Measurements from ENCODE around the gene TMEM208.
A peak's percentile ranks its signal among the peaks of the same experiment; 100 is the strongest.

Gene TMEM208

GRCh38 chr16:67191995-67192681 is 34.8 kb upstream of the TMEM208 start, which contains the start of gene E2F4:
E2F4 (plus strand) TSS chr16:67192155; CDS start chr16:67192228, 73 bp downstream.
- peak; percentile 80 for DNase-seq

DNA sequence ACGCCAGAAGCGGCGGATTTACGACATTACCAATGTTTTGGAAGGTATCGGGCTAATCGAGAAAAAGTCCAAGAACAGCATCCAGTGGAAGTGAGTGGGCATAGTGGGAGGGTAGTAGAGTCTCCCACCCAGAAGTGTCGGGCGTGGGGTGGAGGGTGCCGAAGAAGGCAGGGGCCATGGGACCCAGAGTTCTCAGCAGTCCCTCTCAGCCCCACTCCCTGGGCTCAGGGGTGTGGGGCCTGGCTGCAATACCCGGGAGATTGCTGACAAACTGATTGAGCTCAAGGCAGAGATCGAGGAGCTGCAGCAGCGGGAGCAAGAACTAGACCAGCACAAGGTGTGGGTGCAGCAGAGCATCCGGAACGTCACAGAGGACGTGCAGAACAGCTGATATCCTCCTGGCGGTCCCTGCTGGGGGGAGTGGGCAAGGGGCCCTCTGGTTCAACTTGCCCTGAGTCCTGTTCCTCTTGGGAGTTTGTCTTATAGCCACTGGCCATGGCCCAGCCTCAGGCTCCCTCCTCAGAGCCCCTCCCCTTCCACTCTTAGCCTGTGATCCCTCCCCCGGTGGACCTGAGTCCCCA is 34.1 kb upstream of the TMEM208 start:
- no peak for DNase-seq

DNA sequence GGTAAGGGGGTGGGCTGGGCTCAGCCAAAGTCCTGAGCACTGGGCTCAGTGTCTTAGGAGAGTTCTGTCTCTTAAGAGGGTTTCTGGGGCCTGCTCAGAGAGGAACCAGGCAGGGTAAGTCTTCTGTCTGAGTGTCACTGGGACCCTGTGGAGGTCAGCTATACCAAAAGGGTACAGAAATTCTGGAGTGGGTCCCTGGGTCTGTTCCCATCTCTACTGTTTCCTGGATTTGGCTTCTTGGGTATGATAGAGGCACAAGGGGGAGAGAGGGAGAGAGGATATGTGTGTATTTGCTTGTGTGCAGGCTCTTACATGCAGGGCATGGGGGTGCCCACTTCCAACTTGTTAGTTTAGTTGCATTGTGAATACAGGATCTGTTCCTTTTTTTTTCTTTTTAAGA is 33.4 kb upstream of the TMEM208 start:
- DNase-seq, result no peak

DNA sequence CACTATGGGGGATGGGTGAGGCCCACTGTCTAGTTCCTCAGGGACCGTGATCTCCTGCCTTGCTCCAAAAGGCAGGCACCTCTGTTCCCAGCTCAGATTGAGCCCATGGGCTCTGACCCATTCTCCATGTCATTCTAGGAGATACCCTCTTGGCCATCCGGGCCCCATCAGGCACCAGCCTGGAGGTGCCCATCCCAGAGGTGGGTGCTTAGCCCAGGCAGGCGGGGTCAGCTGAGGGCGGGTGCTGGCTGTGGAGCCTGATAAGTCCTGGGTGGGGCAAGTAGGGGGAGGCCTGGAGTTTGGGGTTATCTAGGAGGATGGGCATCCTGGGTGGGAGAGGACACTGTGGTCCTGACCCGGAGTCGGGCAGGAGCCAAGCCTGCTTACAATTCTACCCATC is 32.7 kb upstream of the TMEM208 start:
- no peak for DNase-seq

DNA sequence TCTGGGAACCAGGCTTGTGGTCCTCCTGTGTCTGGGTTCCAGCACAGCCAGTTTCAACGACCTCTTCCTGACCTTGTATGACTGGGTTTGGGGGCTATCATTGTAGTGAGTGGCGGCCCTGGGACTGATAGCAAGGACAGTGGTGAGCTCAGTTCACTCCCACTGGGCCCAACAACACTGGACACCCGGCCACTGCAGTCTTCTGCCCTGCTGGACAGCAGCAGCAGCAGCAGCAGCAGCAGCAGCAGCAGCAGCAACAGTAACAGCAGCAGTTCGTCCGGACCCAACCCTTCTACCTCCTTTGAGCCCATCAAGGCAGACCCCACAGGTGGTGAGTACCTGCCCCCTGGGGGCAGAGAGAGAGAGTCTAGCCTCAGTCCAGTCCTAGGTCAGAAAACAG is 31.3 kb upstream of the TMEM208 start:
- DNase-seq, result no peak

DNA sequence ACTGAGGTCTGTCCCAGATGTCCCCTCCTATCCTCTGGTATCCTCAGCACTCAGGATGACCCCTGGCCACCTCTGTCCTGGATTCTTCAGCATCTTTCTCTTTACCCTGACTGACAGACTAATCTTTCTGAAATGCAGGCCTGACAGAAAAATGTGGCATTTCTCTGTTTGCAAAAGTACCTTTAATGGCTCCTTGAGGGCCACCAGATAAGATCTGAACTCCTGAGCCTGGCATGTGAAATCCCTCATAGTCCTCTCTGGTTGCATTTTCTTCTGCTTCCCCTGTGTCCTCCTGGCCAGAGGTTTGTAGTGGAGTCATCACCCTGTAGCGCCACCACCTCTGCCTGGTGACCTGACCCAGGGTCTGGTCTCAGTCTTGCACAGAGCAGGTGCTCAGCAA is 30.0 kb upstream of the TMEM208 start:
- no peak for DNase-seq

DNA sequence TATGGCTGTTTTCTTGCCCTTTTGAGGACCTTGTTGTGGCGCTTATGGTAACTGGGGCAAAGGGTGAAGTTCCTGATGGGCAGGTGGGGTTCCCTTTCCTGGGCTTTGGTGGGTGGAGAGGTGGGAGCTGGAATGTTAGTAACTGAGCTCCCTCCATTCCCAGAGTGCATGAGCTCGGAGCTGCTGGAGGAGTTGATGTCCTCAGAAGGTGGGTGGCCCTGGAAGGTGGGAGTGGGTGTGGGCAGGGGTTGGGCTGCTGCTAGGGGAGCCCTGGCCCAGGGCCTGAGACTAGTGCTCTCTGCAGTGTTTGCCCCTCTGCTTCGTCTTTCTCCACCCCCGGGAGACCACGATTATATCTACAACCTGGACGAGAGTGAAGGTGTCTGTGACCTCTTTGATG is 29.2 kb upstream of the TMEM208 start:
- no peak for DNase-seq

- DNase-seq, result no peak
Observed at GRCh38 chr16:67198238-67198734, 28.6 kb upstream of the TMEM208 start.

GRCh38 chr16:67199011-67199807 is 27.7 kb upstream of the TMEM208 start, which contains the start of gene ELMO3:
ELMO3 (plus strand) TSS chr16:67199131; CDS start chr16:67199327, 196 bp downstream.
- no peak for DNase-seq

GRCh38 chr16:67199808-67200198 is 27.1 kb upstream of the TMEM208 start:
- DNase-seq, result no peak

DNA sequence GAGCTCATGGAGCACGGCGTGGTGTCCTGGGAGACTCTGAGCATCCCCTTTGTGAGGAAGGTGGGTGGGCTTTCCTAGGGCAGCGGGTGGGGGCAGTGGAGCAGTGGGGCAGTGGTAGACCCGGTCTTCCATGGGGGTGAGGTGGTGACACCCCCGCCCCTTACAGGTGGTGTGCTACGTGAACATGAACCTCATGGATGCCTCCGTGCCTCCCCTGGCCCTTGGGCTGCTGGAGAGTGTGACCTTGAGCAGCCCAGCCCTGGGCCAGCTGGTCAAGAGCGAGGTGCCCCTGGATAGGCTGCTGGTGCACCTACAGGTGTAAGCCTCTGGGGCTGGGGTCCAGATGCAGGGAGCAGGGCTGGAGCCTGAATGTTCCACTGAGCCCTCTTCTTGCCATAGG is 26.4 kb upstream of the TMEM208 start:
- no peak for DNase-seq

DNA sequence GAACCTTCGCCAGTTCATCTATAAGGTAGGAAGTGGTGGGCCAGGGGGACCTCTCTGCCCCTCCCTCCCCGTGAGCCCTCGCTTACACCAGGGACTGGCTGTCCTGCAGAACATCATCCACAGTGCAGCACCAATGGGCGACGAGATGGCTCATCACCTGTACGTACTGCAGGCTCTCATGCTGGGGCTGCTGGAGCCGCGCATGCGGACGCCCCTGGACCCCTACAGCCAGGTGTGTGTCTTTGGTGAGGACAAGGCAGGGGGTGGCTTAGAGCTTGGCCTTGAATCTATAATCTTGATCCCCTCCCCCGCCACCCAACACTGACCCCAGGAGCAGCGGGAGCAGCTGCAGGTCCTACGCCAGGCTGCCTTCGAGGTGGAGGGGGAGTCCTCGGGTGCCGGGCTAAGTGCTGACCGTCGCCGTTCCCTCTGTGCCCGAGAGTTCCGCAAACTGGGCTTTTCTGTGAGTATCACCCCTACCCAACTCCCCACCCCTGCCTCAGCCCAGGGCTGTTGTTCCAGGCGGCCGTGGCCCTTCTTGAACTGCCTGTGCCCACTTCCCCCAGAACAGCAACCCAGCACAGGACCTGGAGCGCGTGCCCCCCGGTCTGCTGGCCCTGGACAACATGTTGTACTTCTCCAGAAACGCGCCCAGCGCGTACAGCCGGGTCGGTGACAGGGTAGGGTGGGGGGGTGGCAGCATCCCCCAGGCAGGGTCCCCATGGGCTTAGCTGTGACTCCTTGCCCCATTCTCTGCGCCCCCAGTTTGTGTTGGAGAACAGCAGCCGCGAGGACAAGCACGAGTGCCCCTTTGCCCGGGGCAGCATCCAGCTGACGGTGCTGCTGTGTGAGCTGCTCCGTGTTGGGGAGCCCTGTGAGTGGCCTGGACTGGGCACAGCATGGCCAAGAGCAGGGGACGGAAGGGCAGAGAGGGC is 25.3 kb upstream of the TMEM208 start:
- no peak for DNase-seq

- no peak for DNase-seq
Observed at GRCh38 chr16:67202426-67202825, 24.5 kb upstream of the TMEM208 start.

GRCh38 chr16:67202956-67203493 is 23.9 kb upstream of the TMEM208 start:
- DNase-seq, result no peak

- no peak for DNase-seq
Observed at GRCh38 chr16:67204076-67204475, 22.9 kb upstream of the TMEM208 start.

- DNase-seq, result no peak
Observed at GRCh38 chr16:67206129-67206837, 20.6 kb upstream of the TMEM208 start.

DNA sequence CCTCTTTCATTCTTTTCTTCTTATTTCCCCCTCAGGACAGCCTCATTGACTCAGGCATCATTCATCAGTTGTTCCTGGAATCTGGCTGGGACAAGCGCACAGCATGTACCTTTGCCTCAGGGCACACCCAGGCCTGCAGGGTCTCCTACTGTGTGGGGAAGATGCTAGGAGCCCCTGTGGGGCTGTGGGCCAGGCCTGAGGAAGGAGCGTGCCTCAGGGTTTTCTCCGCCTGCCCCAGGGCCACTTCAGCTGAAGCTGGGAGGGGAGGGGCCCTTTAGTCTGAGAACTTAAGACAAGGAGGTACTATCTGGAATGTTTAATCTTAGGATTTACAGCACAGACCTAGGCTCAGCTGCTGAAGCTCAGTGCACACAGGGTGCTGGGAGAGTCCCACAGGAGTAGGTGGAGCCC is 20.1 kb upstream of the TMEM208 start:
- DNase-seq, result no peak

GRCh38 chr16:67207249-67208091 is 19.5 kb upstream of the TMEM208 start:
- no peak for DNase-seq

DNA sequence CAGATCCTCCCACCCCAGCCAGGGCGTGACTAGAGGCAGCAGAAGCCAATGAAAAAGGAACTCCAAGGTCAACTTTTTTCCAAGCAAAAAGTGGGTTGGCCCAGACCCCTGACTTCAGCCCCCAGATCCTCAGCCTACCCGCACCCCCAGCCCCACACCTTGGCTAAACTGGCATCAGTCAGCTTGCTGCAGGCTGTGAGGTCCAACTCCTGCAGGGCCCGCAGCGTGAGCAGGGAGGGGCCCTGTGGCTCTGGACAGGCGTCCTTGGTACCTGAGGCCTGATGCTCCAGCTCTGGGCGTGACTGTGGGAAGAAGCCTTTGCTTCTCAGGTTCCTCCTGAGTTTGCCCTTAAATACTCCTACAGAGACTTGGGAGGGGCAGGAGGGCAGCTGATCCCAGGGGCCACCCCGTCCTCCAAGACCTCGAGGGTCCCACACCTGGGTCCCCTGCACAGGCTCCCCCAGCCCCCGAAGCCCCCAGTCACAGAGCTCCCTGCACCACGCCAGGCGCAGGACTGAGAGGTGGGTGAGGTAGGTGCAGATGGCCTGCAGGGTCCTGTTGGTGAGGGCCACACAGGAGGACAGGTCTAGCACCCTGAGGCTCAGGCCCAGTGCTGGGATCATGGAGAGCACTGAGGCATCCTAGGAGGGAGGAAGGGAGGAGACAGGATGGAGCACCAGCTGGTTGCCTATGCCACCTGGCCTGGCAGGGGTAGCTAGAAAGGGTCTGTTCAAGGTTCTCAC is 18.6 kb upstream of the TMEM208 start:
- no peak for DNase-seq

- no peak for DNase-seq
Observed at GRCh38 chr16:67209565-67209964, 17.4 kb upstream of the TMEM208 start.
